NT2/D1 (cell line): ENCODE measurements around the gene MAP3K4.

Source experiments
- SUZ12 ChIP-seq: IDR thresholded peaks from 2 replicates; pipeline ENCODE4 v1.6.1; 2011; ENCODE audit not compliant: insufficient read length, insufficient read depth; ENCODE audit errors: extremely low read depth
- YY1 ChIP-seq: IDR thresholded peaks from 2 replicates; pipeline ENCODE4 v1.6.1; 2011; ENCODE audit not compliant: insufficient read length, insufficient read depth

GRCh38 chr6:160966493-160967229, 24.9 kb upstream of the MAP3K4 start:
- TF ChIP-seq SUZ12, result no peak
- TF ChIP-seq YY1, result no peak
